GM21619 (cell line): ENCODE results near the gene HIVEP1.
"Not testable (repeated sequence)": the region's sequence is repeated elsewhere in the genome, so short reads cannot be mapped to it uniquely, and the experiment has no call there.

Experiments used
- ATAC-seq: cut with Tn5 transposase; IDR thresholded peaks from one replicate; pipeline ENCODE4 v1.9.1; 2021; ENCODE audit not compliant: unreplicated experiment

Gene HIVEP1

GRCh38 chr6:12176782-12177181 lies 164.7 kb downstream of the HIVEP1 start:
- ATAC-seq = not testable (repeated sequence)

- ATAC-seq = no peak
These were observed 166.4 kb downstream of the HIVEP1 start for GRCh38 chr6:12178521-12178920.

- ATAC-seq = no peak
These were observed 169.4 kb downstream of the HIVEP1 start for GRCh38 chr6:12181481-12181880.

- ATAC-seq = no peak
These were observed 170.6 kb downstream of the HIVEP1 start for GRCh38 chr6:12182676-12183075.

- no peak for ATAC-seq
These were observed 173.1 kb downstream of the HIVEP1 start for GRCh38 chr6:12185081-12185673.

- no peak for ATAC-seq
These were observed 174.4 kb downstream of the HIVEP1 start for GRCh38 chr6:12186528-12186927.

GRCh38 chr6:12189150-12189549 lies 177.0 kb downstream of the HIVEP1 start:
- no peak for ATAC-seq

GRCh38 chr6:12189661-12190060 lies 177.5 kb downstream of the HIVEP1 start:
- ATAC-seq = no peak

- ATAC-seq = no peak
These were observed 178.1 kb downstream of the HIVEP1 start for GRCh38 chr6:12190252-12190651.

GRCh38 chr6:12196326-12196936 lies 184.3 kb downstream of the HIVEP1 start:
- no peak for ATAC-seq

GRCh38 chr6:12198851-12199250 lies 186.7 kb downstream of the HIVEP1 start:
- no peak for ATAC-seq

- no peak for ATAC-seq
These were observed 188.0 kb downstream of the HIVEP1 start for GRCh38 chr6:12200015-12200564.

GRCh38 chr6:12200761-12201160 lies 188.6 kb downstream of the HIVEP1 start:
- no peak for ATAC-seq

- no peak for ATAC-seq
These were observed 190.9 kb downstream of the HIVEP1 start for GRCh38 chr6:12203001-12203400.

GRCh38 chr6:12208190-12208589 lies 196.1 kb downstream of the HIVEP1 start:
- ATAC-seq = no peak

GRCh38 chr6:12208673-12209072 lies 196.6 kb downstream of the HIVEP1 start:
- no peak for ATAC-seq
